Endodermal cell (in vitro differentiated cells): Measurements from ENCODE around the gene BTG4. TPM values are rescaled to one million over a fixed set of nuclear protein-coding genes. Genes with fewer than 3 reads are reported as not detected.

Experiments used
- DNase-seq: peaks from one replicate; pipeline ENCODE4 v3.0.0-alpha.2; 2017
- H3K27ac ChIP-seq: 2 replicates; pipeline ENCODE4 v1.5.1; 2013; ENCODE audit warnings: mild to moderate bottlenecking, low read depth, low read length, moderate library complexity
- H3K27me3 ChIP-seq: 2 replicates; pipeline ENCODE4 v1.6.1; 2013; ENCODE audit warnings: mild to moderate bottlenecking, low read length, moderate library complexity; ENCODE audit not compliant: insufficient read depth, control insufficient read depth, poor library complexity, severe bottlenecking
- H3K36me3 ChIP-seq: 2 replicates; pipeline ENCODE4 v1.7.0; 2013; ENCODE audit warnings: mild to moderate bottlenecking, low read length, moderate library complexity; ENCODE audit not compliant: control insufficient read depth, insufficient read depth
- H3K4me1 ChIP-seq: one replicate; pipeline ENCODE4 v1.7.0; 2013; ENCODE audit warnings: low read length; ENCODE audit not compliant: control insufficient read depth, insufficient read depth
- H3K4me3 ChIP-seq: 2 replicates; pipeline ENCODE4 v1.5.1; 2013; ENCODE audit warnings: mild to moderate bottlenecking, low read length, moderate library complexity
- H3K9ac ChIP-seq: 2 replicates; pipeline ENCODE4 v1.6.1; 2013; ENCODE audit warnings: mild to moderate bottlenecking, low read length, moderate library complexity; ENCODE audit not compliant: poor library complexity, severe bottlenecking; ENCODE audit errors: extremely low read depth
- H3K9me3 ChIP-seq: 2 replicates; pipeline ENCODE4 v1.6.1; 2013; ENCODE audit warnings: mild to moderate bottlenecking, low read length, moderate library complexity; ENCODE audit not compliant: control insufficient read depth
- H3K27ac Mint-ChIP-seq: 2 replicates; pipeline ENCODE4 v1.8.0; 2020; ENCODE audit warnings: mixed read lengths
- H3K27me3 Mint-ChIP-seq: 2 replicates; pipeline ENCODE4 v1.8.0; 2021; ENCODE audit warnings: mild to moderate bottlenecking, mixed read lengths; ENCODE audit not compliant: insufficient read depth
- H3K36me3 Mint-ChIP-seq: 2 replicates; pipeline ENCODE4 v1.8.0; 2020; ENCODE audit warnings: low read depth, mixed read lengths
- H3K4me1 Mint-ChIP-seq: 2 replicates; pipeline ENCODE4 v1.8.0; 2020; ENCODE audit warnings: mixed read lengths
- H3K4me3 Mint-ChIP-seq: 2 replicates; pipeline ENCODE4 v1.8.0; 2020; ENCODE audit warnings: mild to moderate bottlenecking, moderate library complexity, mixed read lengths
- H3K9me3 Mint-ChIP-seq: 2 replicates; pipeline ENCODE4 v1.8.0; 2020; ENCODE audit warnings: mild to moderate bottlenecking, mixed read lengths
- WGBS, 2 experiments: methylation state at CpG; one replicate each; pipeline versions ENCODE4 v1.1.5 to v1.1.7; 2013; ENCODE audit warnings: missing lambda C conversion rate in 2 of 2, mixed read lengths in 1 of 2; ENCODE audit not compliant: insufficient coverage in 1 of 2, insufficient read length in 1 of 2; 5-methylcytosine and 5-hydroxymethylcytosine counted together
- total RNA-seq, 2 donors: library from RNA; stranded (reverse); fragmentation: NEBNext Ultra II Directional in 1 of 2; extraction: Animal tissue kit (Norgen Biotek cat#: 25700) in 1 of 2; gene quantifications; 2 replicates in 1 of 2; 3 replicates in 1 of 2; pipeline ENCODE4 v1.2.1, GENCODE V29; 2021
- TF ChIP-seq, protein P1 (sequence below): fragments of 200-600 bp; sonication (generic); conservative IDR thresholded peaks from 2 replicates; pipeline ENCODE4 v1.5.0; 2021; ENCODE audit warnings: antibody characterized with exemption, mild to moderate bottlenecking

The BTG4 gene
- total RNA-seq, 2 donors from 2014 or later: not detected

DNA sequence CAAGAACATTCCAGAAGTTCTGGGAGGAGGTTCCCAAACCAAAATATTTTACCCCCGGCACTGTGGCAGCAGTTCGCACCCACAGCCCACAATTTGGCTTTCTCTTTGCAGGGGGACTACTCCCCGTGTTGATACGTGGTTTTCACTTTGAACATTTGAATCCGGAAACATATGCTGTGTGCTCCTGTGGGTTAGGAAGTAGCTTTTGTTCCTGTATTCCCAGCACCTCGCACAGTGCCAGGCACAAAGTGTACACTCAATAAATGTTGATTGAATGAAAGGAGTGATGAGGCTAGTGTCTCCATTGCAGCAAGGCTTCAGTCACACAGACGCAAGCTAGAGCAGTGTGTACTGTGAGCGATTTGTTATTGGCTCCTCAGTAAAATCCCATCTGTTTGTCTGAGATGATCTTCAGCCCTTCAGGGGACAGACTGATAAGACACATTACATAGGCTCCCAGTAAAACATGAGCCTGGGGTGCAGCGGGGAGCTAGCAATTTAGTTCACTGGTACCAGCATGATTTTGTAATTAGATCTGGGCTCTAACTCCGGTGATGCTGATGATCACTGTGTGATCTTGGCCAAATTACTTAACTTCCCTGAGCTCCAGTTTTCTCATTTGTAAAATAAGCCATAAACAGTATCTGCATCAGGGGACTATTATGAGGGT is 30.6 kb upstream of the BTG4 start:
- Mint-ChIP-seq H3K36me3 (no peaks in the 10 kb centered on the region), H3K9me3 (no peaks in the 10 kb centered on the region), H3K4me1 (peaks cover 18% of the 10 kb centered on the region), H3K4me3 (no peak overlapping the region), H3K27me3 (peaks cover 86% of the 10 kb centered on the region), H3K27ac (no peak overlapping the region)
- no peak for DNase-seq
- Histone ChIP-seq H3K36me3 (no peaks in the 10 kb centered on the region), H3K9ac (no peak overlapping the region), H3K27me3 (peaks cover 88% of the 10 kb centered on the region), H3K9me3 (peaks cover 6% of the 10 kb centered on the region), H3K4me3 (no peak overlapping the region), H3K4me1 (no peaks in the 10 kb centered on the region), H3K27ac (no peak overlapping the region)
- WGBS, 2 experiments: 87 to 93% methylated on average over 8 to 10 of the region's 10 CpGs
- TF ChIP-seq, protein P1, sequence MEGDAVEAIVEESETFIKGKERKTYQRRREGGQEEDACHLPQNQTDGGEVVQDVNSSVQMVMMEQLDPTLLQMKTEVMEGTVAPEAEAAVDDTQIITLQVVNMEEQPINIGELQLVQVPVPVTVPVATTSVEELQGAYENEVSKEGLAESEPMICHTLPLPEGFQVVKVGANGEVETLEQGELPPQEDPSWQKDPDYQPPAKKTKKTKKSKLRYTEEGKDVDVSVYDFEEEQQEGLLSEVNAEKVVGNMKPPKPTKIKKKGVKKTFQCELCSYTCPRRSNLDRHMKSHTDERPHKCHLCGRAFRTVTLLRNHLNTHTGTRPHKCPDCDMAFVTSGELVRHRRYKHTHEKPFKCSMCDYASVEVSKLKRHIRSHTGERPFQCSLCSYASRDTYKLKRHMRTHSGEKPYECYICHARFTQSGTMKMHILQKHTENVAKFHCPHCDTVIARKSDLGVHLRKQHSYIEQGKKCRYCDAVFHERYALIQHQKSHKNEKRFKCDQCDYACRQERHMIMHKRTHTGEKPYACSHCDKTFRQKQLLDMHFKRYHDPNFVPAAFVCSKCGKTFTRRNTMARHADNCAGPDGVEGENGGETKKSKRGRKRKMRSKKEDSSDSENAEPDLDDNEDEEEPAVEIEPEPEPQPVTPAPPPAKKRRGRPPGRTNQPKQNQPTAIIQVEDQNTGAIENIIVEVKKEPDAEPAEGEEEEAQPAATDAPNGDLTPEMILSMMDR: no peak

- TF ChIP-seq, protein P1: no peak
- peaks cover 6% of the 10 kb centered on the region for H3K9me3 ChIP-seq
- H3K9me3 Mint-ChIP-seq: no peaks in the 10 kb centered on the region
- no peak overlapping the region for H3K27ac ChIP-seq
- H3K36me3 Mint-ChIP-seq: no peaks in the 10 kb centered on the region
- H3K4me1 ChIP-seq: no peaks in the 10 kb centered on the region
- DNase-seq: peak; percentile 80
- H3K4me1 Mint-ChIP-seq: peaks cover 21% of the 10 kb centered on the region
- peak overlapping the region; percentile 17 for H3K9ac ChIP-seq
- peak overlapping the region; percentile 77 for H3K4me3 ChIP-seq
- no peak overlapping the region for H3K27ac Mint-ChIP-seq
- H3K36me3 ChIP-seq: no peaks in the 10 kb centered on the region
- peaks cover 96% of the 10 kb centered on the region for H3K27me3 ChIP-seq
- peak overlapping the region; percentile 58 for H3K4me3 Mint-ChIP-seq
- WGBS, 2 experiments: 5 to 12% methylated on average over 18 to 41 of the region's 41 CpGs
- H3K27me3 Mint-ChIP-seq: peaks cover 92% of the 10 kb centered on the region
These were observed 29.3 kb upstream of the BTG4 start for GRCh38 chr11:111541254-111542061.

GRCh38 chr11:111540937-111541253 is 28.7 kb upstream of the BTG4 start:
- Histone ChIP-seq H3K27me3 (peaks cover 95% of the 10 kb centered on the region), H3K36me3 (no peaks in the 10 kb centered on the region), H3K4me1 (no peaks in the 10 kb centered on the region), H3K4me3 (peak overlapping the region; percentile 77), H3K9ac (no peak overlapping the region), H3K9me3 (peaks cover 6% of the 10 kb centered on the region), H3K27ac (no peak overlapping the region)
- TF ChIP-seq, protein P1: no peak
- H3K27ac Mint-ChIP-seq: no peak overlapping the region
- peak overlapping the region; percentile 58 for H3K4me3 Mint-ChIP-seq
- no peaks in the 10 kb centered on the region for H3K9me3 Mint-ChIP-seq
- no peak for DNase-seq
- WGBS, 2 experiments: 0 to 1% methylated on average over 12 to 22 of the region's 22 CpGs
- H3K27me3 Mint-ChIP-seq: peaks cover 89% of the 10 kb centered on the region
- peaks cover 21% of the 10 kb centered on the region for H3K4me1 Mint-ChIP-seq
- no peaks in the 10 kb centered on the region for H3K36me3 Mint-ChIP-seq
